DMS 273 treated with DMSO at 0.1 percent for 48 hours (cell line): ENCODE measurements around the gene CAMKK1.
"Not testable (repeated sequence)": the region's sequence is repeated elsewhere in the genome, so short reads cannot be mapped to it uniquely, and the experiment has no call there.

Experiments used
- DNase-seq: peaks from one replicate; lab custom pipeline; 2025; lab: John Stamatoyannopoulos, UW

The CAMKK1 gene

DNA sequence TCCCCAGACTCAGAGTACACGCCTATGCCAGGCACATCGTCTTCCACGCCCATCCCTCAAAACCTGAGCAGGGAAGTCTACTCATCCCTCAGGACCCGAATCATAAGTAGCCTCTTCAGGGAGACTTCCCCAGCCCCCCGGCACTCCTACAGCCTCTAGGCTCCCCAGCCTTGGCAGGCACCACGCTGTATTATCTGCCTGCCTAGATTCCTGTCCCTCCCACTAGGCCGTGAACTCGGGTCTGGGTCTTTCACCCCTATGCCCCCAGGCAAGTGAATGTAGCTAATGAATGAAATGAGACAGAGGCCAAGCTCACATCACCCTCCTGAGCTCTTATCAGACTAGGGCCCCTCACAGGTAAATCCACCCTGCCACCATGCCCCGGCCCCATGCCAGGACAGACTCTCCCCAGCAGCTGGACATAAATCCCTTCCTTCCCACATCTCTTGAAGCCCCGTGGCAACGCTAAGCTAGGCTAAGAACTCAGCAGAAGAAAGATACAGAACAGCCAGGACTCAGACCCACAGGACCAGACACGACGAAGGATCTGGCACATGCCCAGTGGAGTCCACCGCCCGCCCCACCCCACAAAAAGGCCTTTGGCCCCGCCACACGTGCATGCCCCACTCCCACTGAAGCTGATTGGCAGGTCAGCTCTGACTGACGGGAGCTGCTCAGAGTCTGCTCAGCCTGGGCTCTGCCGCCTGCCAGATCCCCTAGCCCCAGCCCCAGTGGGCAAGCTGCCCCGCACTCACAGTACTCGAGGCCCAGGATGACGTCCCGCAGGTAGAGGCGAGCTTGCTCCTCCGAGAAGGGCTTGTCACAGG, 13.0 kb downstream of the CAMKK1 start:
- DNase-seq, result peak; percentile 35

DNA sequence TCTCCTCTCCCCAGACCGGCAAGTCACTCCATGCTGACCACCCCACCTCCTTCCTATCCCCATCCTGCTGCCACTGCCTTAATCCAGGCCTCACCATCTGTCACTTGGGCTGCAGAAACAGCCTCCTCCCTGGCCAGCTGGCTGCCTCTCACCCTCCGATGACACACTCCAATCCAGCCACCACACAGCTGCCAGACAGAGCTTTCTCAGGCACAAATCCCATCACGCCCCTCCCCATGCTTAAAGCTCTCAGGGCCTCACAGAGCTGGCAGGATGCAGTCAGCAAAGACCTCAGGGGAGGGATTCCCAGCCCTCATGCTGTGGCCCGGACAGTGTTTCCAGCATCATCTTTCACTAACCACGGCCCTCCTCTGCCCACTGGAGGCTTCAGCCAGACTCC, 13.7 kb downstream of the CAMKK1 start:
- DNase-seq, result peak; percentile 98

DNA sequence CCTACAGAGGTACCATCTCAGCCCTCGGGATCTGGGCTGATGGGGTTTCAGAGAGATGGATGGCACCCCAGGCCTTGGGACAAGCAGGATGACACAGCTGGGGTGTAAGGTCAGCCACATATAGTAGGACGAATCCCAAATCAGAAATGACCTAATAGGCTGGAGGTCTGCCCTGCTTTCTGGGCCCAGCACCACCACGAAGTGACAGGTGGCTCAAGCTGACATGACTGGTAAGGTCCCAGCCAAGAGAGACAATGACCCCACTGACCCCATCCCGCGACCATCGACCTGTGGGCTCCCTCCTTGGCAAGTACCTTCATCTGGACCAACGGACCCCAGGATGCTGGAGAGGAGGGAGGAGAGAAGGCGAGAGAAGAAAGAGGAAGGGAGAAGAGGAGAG, 15.6 kb downstream of the CAMKK1 start:
- no peak for DNase-seq

DNA sequence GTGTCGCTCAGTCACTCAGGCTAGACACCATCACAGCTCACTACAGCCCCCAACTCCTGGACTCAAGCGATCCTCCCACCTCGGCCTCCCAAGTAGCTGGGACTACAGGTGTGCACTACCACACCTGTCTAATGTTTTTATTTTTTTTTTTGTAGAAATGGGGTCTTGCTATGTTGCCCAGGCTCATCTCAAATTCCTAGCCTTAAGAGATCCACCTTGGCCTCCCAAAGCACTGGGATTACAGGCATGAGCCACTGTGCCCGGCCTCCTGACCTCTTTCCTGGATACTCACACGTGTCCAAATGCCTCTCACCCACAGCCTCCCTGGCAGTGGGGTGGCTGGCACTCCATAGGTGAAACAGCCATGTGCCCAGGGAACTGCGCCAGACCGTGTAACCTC, 17.5 kb downstream of the CAMKK1 start:
- no peak for DNase-seq

DNA sequence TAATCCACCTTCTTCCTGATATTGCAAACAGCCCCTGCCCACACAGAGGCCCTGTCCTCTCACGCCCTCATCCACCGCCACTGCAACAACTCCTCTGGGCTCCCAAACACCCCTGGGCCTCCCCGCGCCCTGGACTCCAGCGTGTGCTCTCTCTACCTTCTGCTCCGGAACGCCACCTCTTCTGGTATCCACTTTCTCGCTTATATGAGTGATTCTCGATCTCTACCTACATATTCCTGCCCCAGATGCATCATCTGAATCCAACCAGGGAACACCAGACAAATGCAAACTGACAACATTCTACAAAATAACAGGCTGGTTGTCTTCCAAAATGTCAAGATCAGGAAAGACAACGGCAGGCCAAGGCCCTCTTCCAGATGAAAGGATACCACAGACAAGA, 19.0 kb downstream of the CAMKK1 start:
- no peak for DNase-seq

DNA sequence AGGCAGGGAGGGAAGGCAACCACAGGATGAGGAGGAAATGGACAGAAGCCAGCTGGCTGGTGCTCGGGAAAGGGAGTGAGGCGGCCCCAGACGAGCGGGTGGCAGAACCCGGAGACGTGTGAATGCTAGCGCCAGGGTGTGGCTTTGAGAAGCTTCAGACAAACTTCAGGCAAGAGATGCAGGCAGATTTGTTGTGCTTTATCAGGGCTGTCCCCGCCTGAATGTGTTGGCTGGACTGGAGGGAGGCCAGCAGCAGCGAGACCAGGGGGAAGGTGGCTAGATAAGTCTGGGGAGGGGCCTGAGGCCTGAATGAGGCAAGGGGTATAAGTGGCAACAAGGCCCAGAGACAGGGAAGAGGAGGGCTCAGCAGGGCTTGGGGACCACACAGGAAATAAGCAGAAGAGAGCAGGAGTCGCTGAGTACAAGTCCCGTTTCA, 22.0 kb downstream of the CAMKK1 start:
- DNase-seq, result no peak

DNA sequence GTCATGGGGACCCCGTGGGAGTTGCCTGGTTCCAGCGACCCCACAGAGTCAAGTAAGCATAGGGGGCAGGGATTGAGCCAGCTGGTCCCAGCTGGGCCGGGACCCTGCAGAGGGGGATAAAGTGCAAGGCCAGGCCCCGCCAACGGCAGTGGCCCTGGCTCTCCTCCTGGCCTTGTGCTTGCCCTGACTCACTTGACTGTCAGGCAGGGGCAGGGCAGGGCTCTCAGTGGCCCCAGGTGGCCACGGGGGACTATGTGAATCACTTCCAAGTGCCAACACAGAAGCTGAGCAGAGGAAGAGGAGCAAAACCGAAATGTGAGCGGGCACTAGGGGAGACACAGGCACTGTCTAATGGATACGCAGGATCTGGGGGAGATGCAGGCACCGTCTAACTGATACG, 25.2 kb downstream of the CAMKK1 start:
- DNase-seq, result no peak

DNA sequence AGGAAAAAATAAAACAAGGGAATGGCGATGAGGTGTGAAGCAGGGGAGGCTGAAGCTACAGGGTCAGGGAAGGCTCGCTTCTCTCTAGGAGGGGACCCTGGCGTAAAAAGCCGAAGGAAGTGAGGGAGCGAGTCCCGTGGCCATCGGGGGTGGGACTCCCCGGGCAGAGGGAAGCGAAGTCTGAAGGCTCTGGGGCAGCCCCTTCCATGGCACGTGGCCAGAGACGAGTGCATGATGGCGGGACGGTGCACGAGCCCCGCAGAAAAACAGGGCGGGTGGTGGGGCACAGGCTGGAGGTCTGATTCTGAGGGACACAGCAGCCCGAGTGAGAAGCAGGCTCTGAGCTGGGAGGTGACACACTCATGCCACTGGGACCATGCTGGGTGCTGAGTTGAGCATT, 25.7 kb downstream of the CAMKK1 start:
- no peak for DNase-seq

DNA sequence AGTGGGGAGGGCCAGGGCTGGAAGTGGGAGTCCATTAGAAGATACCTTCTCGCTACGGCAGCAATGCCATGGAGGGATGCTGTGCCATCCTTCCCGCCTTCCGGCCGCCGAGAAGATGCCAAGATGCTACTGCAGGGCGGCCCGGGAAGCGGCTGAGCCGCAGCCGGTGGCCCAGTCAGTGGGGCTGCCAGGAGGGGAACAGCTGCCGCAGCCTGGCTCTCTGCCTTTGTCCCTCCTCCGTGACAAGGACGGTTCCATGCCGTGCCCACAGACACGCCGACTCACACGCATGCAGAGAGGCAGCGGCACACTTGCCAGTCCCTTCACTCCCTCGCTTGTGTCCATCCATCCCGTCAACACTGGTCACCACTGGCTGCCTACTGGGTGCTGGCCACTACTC, 26.6 kb downstream of the CAMKK1 start:
- DNase-seq, result no peak

DNA sequence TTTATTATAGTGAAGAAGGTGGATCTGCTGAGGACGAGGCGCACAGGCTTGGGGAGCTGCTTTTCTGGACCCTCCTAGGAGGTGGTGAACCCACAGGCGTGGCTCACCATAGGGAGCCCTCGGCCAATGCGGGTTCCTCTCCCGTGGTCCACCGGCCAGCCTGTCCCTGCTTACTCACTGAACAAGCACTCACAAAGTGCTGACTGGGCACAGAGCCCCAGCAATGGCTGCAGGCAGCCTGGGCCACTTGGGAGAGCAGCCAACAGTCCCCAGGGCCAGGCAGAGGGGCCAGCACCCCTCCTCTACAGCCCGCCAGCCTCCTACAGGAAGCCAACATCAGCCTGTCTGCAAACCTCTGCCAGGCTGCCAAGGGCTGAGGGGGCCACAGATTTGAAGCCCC, 27.7 kb downstream of the CAMKK1 start:
- DNase-seq, result no peak

DNA sequence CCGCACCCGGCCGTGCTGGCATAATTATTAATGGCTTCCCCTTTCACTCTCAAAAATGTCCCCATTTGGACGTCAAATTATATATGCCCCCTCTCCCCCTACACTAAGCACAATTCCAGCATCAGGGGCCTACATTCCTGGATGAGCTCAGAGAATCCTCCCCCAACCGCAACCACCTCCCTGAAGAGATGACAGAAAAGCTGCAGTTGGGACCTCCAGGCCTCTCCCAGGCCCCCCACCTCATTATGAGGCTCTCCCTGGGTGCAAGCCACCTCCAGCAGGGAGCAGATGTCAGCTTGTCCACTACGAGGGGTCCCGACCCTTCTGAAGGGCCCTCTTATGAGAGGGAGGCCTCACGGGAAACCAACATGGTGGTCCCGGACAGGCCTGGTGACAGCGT, 28.3 kb downstream of the CAMKK1 start:
- no peak for DNase-seq

DNA sequence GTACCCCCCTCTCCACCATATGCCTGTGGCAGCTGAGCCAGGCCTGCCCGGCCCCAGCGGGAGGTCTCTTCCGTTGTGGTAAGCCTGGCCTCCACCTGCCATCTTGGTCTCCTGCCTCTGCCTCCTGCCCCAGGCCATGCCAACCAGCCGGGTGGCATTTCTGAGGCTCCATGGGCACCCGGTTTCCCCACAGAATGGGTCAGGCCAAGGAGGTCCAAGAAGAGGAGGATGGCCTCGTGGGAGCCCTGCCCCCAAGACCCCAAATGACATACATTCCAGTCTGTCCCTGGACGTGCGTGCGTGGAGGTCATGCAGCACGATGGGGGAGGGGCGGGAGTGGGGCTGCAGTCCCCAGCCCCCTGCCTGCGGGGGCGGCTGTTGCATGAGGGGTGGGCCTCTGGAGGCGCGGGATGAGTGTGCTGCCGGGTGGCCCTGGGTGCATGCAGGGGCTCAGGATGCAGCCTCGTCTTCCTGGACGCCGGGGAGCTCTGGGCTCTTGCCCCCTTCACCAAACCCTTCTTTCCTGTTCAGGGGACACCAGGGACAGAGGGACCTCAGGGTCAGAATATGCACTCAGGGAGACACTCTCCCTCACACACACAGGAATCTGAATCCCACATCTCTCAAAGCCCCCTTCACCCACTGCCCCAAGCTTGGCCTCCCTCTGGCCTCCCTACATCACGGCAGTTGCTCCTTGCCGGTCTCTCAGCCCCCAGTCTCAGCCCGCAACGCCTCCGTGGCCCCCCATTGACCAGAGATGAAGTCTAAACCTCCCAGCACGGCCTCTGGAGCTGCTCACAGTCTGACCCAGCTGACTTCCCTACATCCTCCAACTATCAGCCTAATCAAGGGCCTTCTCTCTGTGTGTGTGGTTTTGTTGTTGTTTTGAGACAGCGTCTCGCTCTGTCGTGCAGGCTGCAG, 30.8 kb downstream of the CAMKK1 start:
- no peak for DNase-seq

DNA sequence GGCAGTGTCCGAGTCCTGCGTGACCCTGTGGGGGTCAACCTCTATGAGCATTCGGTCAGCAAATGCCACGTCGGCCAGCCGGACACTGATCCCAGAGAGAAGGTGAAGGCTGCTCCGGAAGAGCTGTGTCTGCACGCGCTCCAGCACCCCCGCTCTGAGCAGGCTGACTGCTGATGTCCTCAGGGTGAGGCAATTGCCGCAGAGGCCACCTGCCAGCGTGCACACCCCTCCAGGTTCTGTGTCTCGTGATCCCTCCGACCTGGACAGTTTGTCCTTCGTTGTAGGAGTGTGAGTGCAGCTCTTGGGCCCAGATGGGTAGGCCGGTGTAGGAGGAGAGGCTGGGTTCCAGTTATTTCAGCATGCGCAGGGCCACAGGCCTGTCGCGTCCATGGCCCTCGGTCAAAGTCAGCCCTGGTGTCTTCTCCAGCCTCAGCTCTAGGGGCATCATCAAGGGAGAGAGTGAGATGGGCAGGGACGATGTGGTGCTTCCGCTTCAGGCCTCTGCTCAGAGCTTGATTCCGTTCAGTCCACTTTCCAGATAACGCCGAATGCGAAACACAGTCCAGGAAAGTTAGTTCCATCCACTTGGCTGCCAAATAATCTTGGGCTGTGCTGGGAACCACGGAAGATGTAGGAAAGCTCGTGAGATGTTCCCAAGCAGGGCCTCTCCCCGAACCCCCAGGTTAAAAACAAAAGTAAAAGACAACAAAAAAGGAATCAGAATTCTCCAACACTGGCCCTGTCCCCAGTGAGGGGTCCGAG, 31.7 kb downstream of the CAMKK1 start:
- no peak for DNase-seq

DNA sequence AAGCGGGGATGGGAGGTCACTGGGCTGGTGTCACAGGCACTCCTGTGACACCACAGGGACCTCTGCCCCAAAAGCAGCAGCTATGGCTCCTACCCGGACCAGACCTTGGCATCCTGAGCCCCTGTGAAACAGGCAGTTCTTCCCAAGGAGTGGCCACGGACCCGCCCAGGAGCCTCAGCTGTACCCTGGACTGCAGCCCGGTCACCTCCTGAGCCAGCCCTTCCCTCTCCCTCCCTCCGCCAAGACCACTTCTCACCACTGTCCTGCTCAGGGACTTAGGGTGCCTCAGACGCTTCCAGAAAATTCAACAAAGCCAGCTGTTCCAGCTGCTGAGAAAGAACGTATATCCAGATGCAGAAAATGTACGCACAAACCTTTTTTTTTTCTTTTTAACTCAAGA, 32.9 kb downstream of the CAMKK1 start:
- DNase-seq, result no peak

DNA sequence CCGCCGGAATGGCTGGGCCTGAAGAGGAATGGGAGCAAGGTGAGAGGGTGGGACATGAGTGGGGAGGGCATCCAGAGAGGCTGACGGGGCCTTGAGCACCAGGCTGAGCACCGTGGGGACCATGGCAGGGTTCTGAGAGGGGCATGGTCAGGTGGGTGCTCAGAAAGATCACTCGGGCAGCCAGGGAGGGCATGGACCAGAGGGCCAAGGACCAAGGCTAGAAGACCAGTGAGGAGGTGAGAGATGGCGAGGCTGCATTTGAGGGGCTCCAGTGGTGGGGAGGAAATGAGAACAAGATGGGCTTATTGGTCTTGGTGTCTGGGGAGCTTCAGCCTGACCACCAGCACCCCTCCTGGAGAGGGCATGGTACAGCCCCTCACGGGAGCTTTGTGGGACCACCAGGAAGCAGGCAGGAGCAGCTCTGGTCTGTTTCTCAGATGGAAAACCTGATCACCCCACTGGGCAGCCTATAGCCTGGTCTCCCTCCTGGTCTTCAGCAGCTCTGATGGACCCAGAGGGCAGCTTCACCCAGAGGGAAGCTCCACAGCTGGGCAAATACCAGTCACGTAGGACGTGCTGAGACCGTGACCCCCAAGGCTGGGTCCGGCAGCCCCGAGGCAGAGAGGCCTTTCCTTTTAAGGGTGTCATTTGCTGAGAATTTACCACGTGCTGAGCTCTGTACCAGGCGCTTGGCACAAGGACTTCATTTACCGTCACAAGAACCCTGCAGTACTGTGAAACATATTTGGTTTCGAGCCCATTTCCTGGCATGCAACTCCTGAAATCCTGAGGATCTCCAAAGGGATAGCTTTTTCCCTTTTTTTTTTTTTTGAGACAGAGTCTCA, 35.4 kb downstream of the CAMKK1 start:
- DNase-seq, result no peak

DNA sequence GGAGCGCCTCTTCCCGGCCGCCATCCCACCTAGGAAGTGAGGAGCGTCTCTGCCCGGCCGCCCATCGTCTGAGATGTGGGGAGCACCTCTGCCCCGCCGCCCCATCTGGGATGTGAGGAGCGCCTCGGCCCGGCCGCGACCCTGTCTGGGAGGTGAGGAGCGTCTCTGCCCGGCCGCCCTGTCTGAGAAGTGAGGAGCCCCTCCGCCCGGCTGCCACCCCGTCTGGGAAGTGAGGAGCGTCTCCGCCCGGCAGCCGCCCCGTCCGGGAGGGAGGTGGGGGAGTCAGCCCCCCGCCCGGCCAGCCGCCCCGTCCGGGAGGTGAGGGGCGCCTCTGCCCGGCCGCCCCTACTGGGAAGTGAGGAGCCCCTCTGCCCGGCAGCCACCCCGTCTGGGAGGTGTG, 38.6 kb downstream of the CAMKK1 start:
- not testable (repeated sequence) for DNase-seq

DNA sequence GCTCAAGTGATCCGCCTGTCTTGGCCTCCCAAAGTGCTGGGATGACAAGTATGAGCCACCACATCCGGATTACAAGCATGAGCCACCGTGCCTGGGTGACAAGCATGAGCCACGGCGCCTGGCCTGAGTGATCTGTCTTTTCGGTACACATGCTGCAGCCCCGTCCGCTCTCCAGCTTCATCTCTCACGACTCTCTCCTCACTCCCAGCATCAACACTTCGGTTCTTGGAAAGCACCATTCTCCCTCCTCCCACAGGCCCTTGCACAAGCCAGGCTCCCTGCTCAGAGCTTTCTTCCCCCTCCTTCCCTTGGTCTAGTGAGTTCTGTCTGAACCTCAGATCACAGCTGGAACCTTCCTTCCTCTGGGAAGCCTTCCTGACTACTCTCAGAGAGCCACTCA, 40.3 kb downstream of the CAMKK1 start:
- DNase-seq, result no peak

DNA sequence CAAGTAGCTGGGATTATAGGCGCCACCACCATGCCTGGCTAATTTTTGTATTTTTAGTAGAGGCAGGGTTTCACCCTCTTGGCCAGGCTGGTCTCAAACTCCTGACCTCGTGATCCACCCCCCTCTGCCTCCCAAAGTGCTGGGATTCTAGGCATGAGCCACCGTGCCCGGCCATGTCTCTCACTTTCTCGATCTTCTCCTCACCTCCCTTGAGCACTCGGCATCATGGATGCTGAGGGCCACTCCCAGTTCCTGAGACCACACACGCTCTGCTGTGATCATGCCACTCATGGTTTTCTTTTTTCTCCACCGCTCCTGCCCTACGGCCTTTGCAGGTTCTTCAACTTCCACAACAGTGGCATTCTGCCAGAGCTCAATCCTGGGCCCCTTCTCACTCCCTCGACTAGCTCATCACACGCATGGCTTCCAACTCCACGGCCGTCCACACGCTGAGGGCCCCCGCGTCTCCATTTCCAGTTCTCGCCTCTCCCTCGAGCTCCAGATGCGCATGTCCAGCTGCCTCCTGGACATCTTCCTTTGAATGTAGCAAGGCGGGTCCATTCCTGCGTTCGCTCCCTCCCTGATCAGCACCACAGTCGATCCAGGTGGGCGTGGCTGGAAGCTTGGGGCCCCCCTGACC, 41.3 kb downstream of the CAMKK1 start:
- no peak for DNase-seq

DNA sequence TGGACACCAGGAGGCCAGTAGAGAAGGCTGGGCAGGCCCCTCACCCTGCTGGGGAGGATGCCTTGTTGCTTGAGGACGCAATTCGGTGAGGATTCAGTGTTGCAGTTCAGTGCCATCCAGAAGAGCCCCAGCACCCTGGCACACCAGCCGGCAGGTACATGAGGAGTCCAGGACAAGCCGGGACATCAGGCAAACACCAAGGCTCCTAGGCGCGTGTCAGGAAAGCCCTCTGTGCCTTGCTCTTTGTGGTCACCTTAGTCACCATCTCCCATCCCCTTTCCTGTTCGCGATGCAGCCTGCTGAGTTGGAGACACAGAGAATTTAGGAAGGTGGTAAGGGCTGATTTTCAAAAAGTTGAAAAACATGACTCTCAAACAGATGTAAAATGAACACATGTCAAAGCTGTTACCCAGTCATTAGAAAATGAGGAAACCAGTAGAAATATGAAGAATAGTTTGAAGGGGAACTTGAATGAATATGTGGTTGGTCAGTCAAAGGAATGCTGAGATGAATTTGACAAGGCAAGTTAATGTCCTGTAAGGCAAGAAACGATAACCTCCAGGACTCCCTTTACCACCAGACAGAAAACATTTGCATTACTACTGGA, 44.5 kb downstream of the CAMKK1 start:
- no peak for DNase-seq

DNA sequence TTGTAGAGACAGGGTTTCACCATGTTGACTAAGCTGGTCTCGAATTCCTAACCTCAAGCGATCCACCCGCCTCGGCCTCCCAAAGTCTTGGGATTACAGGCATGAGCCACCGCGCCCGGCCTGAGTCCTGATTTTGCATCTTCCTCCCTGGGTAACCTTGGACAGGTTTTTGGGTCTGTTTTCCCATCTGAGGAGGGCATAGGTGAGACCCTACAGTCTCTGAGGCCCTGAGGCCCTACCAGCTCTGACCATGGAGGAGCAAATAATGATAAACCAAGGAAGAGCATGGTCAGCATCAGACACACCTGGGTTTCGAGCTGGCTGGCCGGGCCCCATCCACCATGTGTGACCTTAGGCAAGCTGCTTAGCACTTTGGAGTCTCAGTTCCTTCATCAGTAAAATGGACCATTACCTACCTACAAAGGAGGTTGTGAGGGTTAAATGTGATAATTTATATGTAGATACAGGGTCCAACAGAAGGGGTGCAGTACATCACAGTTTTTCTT, 45.6 kb downstream of the CAMKK1 start:
- no peak for DNase-seq
